OCI-LY7 (cell line): Measurements from ENCODE around the gene PLXNC1. TPM values are rescaled to one million over a fixed set of nuclear protein-coding genes. Genes with fewer than 3 reads are reported as not detected.

Experiments used
- BruUV-seq: library from RNA; stranded (reverse); fragments of 400-500 nt; replicated peaks from 2 replicates; lab custom pipeline; 2021; lab: Mats Ljungman, UMichigan
- CTCF ChIA-PET: fragments of 300-600 bp; sonication (Branson Sonifier 250); formaldehyde crosslinking; loops from one replicate; lab custom pipeline; 2022; ENCODE audit warnings: antibody characterized with exemption; ENCODE audit not compliant: unreplicated experiment; lab: Charles Lee
- POLR2A ChIA-PET: fragments of 300-600 bp; sonication (Branson Sonifier 250); formaldehyde crosslinking; loops from one replicate; lab custom pipeline; 2022; ENCODE audit warnings: antibody characterized with exemption; lab: Charles Lee
- DNase-seq: peaks from one replicate; pipeline ENCODE4 v3.0.0-alpha.2; 2015; ENCODE audit warnings: low spot score
- H2AFZ ChIP-seq: fragments of 200-600 bp; sonication (generic), shearing (Covaris generic); 2 replicates; pipeline ENCODE4 v1.6.1; 2014; ENCODE audit warnings: mild to moderate bottlenecking, antibody characterized with exemption, low read length, moderate library complexity
- H3K27ac ChIP-seq: fragments of 200-600 bp; sonication (generic); 2 replicates; pipeline ENCODE4 v1.5.1; 2014; ENCODE audit warnings: mixed run types, low read depth, mild to moderate bottlenecking, moderate library complexity, low read length, inconsistent platforms; ENCODE audit not compliant: poor library complexity, severe bottlenecking
- H3K36me3 ChIP-seq: fragments of 200-600 bp; sonication (generic); 2 replicates; pipeline ENCODE4 v1.6.1; 2014; ENCODE audit warnings: mild to moderate bottlenecking, antibody characterized with exemption, low read length, moderate library complexity, mixed read lengths; ENCODE audit not compliant: insufficient read depth
- H3K4me1 ChIP-seq: fragments of 200-600 bp; sonication (generic); 2 replicates; pipeline ENCODE4 v1.5.1; 2014; ENCODE audit warnings: mild to moderate bottlenecking, low read length; ENCODE audit not compliant: insufficient read depth, poor library complexity, severe bottlenecking
- H3K4me2 ChIP-seq: fragments of 200-600 bp; sonication (generic); 2 replicates; pipeline ENCODE4 v1.6.1; 2014; ENCODE audit warnings: mild to moderate bottlenecking, low read length
- H3K4me3 ChIP-seq: fragments of 200-600 bp; sonication (generic); 2 replicates; pipeline ENCODE4 v1.5.1; 2014; ENCODE audit warnings: mild to moderate bottlenecking, low read depth, low read length; ENCODE audit not compliant: poor library complexity, severe bottlenecking
- H3K79me2 ChIP-seq: fragments of 200-600 bp; sonication (generic); 2 replicates; pipeline ENCODE4 v1.6.1; 2016; ENCODE audit warnings: low read depth, mild to moderate bottlenecking, low read length, moderate library complexity, mixed read lengths; ENCODE audit not compliant: insufficient read depth
- H3K9me2 ChIP-seq: fragments of 200-600 bp; sonication (generic); 2 replicates; pipeline ENCODE4 v1.6.1; 2016; ENCODE audit warnings: mild to moderate bottlenecking, low read length, mixed read lengths; ENCODE audit not compliant: insufficient read depth
- H3K9me3 ChIP-seq: fragments of 200-600 bp; sonication (generic); 2 replicates; pipeline ENCODE4 v1.6.1; 2014; ENCODE audit warnings: mild to moderate bottlenecking, mixed run types, low read length, mixed read lengths
- H4K20me1 ChIP-seq: fragments of 200-600 bp; sonication (generic); 2 replicates; pipeline ENCODE4 v1.6.1; 2014; ENCODE audit warnings: mild to moderate bottlenecking, antibody characterized with exemption, low read length, moderate library complexity, mixed read lengths; ENCODE audit not compliant: insufficient read depth
- EZH2phosphoT487 ChIP-seq: fragments of 200-600 bp; sonication (generic); IDR thresholded peaks from 2 replicates; pipeline ENCODE4 v1.6.1; 2018; ENCODE audit warnings: low read depth, borderline replicate concordance, mild to moderate bottlenecking, mixed run types, antibody characterized with exemption, low read length, moderate library complexity, mixed read lengths
- intact Hi-C: fragments of 100-400 bp; cut with micrococcal nuclease; formaldehyde crosslinking; loops from one replicate; pipeline ENCODE4 v1.10.0; 2022; ENCODE audit not compliant: unreplicated experiment
- total RNA-seq, 2 experiments: library from RNA; depleted of rRNA in 1 of 2; stranded (reverse); fragments of >200 nt in 1 of 2; shearing (Covaris generic) in 1 of 2; gene quantifications; 2 replicates each; pipeline ENCODE4 v1.2.3, GENCODE V29; 2014 to 2022
- TF ChIP-seq, protein P1 (sequence below): fragments of 200-600 bp; sonication (generic); conservative IDR thresholded peaks from 2 replicates; pipeline ENCODE4 v1.5.1; 2014; ENCODE audit warnings: mild to moderate bottlenecking, antibody characterized with exemption, low read length, moderate library complexity, mixed read lengths

The PLXNC1 gene
- total RNA-seq, 2 experiments from 2014 or later, result 4.5 to 8.0 TPM

DNA sequence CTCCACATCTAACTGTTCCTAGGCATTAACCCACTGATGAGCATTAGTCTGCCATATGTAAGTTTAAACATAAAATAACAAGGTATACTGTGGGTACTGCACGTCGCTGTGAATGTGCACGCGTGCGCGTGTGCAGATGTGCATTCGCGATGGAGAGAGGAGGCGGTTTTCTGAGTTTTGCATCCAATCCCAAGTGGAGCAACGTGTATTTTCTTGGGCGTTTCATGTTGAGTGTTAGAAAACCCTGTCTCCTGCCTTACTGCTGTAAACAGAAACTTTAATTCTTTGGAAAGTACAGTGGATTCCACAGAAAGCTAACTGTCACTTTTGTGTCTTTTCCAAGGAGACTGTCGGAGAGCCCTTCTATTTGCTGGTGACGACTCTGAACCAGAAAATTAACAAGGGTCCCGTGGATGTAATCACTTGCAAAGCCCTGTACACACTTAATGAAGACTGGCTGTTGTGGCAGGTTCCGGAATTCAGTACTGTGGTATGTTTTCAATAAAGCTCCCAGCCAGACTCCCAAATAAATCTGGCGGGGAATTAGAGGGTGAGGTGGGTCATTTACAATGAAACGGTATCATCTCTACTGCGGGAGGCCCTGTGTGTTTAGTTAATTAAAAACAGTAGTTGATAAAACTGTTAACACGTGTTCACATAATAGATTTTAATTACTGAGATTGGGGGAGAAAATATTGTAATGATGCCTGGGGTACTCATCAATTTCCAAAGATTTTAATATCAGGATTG is 116.5 kb downstream of the PLXNC1 start:
- no TSS peak for BruUV-seq
- Histone ChIP-seq H3K4me2 (no peak overlapping the region), H3K79me2 (no peaks in the 10 kb centered on the region), H3K9me2 (no peaks in the 10 kb centered on the region), H4K20me1 (no peaks in the 10 kb centered on the region), H3K36me3 (no peaks in the 10 kb centered on the region), H2AFZ (no peak overlapping the region), H3K4me1 (peaks cover 37% of the 10 kb centered on the region), H3K4me3 (no peak overlapping the region), H3K9me3 (no peaks in the 10 kb centered on the region), H3K27ac (no peak overlapping the region)
- no peak for DNase-seq
- ChIA-PET CTCF (no interaction called here), POLR2A (interaction anchor here (1.4 kb wide), 1 partner anchor 9 kb away, joined by 4 read pairs; no protein-coding TSS in a partner anchor)
- TF ChIP-seq, protein P1, sequence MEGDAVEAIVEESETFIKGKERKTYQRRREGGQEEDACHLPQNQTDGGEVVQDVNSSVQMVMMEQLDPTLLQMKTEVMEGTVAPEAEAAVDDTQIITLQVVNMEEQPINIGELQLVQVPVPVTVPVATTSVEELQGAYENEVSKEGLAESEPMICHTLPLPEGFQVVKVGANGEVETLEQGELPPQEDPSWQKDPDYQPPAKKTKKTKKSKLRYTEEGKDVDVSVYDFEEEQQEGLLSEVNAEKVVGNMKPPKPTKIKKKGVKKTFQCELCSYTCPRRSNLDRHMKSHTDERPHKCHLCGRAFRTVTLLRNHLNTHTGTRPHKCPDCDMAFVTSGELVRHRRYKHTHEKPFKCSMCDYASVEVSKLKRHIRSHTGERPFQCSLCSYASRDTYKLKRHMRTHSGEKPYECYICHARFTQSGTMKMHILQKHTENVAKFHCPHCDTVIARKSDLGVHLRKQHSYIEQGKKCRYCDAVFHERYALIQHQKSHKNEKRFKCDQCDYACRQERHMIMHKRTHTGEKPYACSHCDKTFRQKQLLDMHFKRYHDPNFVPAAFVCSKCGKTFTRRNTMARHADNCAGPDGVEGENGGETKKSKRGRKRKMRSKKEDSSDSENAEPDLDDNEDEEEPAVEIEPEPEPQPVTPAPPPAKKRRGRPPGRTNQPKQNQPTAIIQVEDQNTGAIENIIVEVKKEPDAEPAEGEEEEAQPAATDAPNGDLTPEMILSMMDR, result no peak
- TF ChIP-seq EZH2phosphoT487, result no peak
- intact Hi-C loops, result loop anchor here (10.0 kb wide), 1 partner anchor 410 kb away; no protein-coding TSS in a partner anchor

DNA sequence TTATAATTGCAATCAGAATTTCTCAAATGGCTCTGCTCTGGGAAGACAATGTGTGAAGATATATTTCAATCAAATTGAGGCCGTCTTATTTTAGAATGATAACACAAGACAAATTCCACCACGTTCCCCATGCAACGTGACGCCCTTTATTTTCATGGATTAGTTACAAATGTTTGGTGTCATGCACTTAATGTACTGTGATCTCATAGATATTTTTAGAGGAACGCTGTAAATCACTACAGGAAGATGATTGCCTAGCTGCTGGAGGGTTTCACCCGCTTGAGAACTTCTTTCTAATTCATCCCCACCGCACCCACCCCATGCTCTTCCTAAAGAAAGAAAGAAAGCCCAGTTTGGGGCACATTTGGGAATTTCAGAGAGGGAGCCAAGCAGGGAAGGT is 117.2 kb downstream of the PLXNC1 start:
- Histone ChIP-seq H3K9me3 (no peaks in the 10 kb centered on the region), H4K20me1 (no peaks in the 10 kb centered on the region), H3K27ac (no peak overlapping the region), H3K79me2 (no peaks in the 10 kb centered on the region), H3K4me1 (peaks cover 37% of the 10 kb centered on the region), H3K4me3 (no peak overlapping the region), H3K36me3 (no peaks in the 10 kb centered on the region), H2AFZ (no peak overlapping the region), H3K4me2 (no peak overlapping the region), H3K9me2 (no peaks in the 10 kb centered on the region)
- DNase-seq, result no peak
- no peak for TF ChIP-seq EZH2phosphoT487
- intact Hi-C loops, result loop anchor here (10.0 kb wide), 1 partner anchor 411 kb away; no protein-coding TSS in a partner anchor
- no TSS peak for BruUV-seq
- ChIA-PET POLR2A (interaction anchor here (1.4 kb wide), 1 partner anchor 10 kb away, joined by 4 read pairs; no protein-coding TSS in a partner anchor), CTCF (no interaction called here)

DNA sequence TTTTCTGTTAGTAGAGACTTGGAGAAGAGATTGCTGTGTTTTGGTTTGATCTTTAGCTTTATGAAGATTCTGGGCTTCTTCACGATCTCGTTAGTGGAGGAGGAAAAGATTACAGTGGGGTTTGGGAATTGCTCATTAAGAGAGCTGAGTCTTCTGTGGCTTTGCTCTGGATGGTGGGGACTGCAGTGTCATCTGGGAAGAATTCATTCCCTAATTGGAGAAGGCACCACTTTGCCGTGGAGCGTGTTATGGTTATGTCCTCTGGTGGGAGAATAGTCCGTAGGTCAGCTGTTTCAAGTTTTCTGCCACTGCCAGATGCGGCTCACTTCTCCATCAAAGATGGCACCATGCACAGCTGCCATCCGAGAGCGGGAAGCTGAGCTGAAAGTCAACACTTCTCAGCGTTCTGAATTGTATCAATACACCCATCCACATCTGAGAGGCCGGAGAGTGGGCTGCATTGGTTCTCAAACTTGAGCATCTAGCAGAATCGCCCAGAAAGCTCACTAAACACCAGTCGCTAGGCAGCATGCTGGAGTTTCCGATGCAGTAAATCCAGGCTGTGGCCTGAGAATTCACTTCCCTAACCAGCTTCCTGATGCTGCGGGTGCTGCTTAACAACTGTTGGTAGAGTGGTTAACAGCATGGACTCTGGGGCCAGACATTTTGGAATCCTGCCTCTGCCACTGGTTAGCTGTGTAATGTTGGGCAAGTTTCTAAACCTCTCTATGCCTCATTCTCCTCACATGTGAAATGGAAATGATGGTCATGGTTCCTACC is 117.8 kb downstream of the PLXNC1 start:
- no peaks in the 10 kb centered on the region for H3K79me2 ChIP-seq
- ChIA-PET POLR2A (interaction anchor here (0.6 to 1.4 kb wide), 2 partner anchors 11 to 180 kb away, joined by 4 read pairs; no protein-coding TSS in a partner anchor), CTCF (no interaction called here)
- BruUV-seq, result no TSS peak
- no peak for TF ChIP-seq EZH2phosphoT487
- TF ChIP-seq, protein P1, result no peak
- no peak overlapping the region for H3K4me2 ChIP-seq
- H3K36me3 ChIP-seq, result no peaks in the 10 kb centered on the region
- H3K9me2 ChIP-seq, result no peaks in the 10 kb centered on the region
- H2AFZ ChIP-seq, result no peak overlapping the region
- H3K27ac ChIP-seq, result no peak overlapping the region
- no peak for DNase-seq
- H4K20me1 ChIP-seq, result no peaks in the 10 kb centered on the region
- peaks cover 34% of the 10 kb centered on the region for H3K4me1 ChIP-seq
- intact Hi-C loops, result loop anchor here (10.0 kb wide), 1 partner anchor 411 kb away; no protein-coding TSS in a partner anchor
- H3K4me3 ChIP-seq, result no peak overlapping the region
- H3K9me3 ChIP-seq, result no peaks in the 10 kb centered on the region
